Measurements from ENCODE around the gene FETUB. TPM values are rescaled to one million over a fixed set of nuclear protein-coding genes. Genes with fewer than 3 reads are reported as not detected.

FETUB gene
- polyA plus RNA-seq, 3 donors: not detected

GRCh38 chr3:186609247-186609868, 30.8 kb upstream of the FETUB start:
- no peaks in the 10 kb centered on the region for H4K20me1 ChIP-seq (ENCODE audit: insufficient read depth, low read length)
- Mint-ChIP-seq H3K36me3 (no peaks in the 10 kb centered on the region), H3K4me1 (peaks cover 1% of the 10 kb centered on the region), H3K27me3 (ENCODE audit: low read depth in 3 of 3) (peaks cover 9 to 18% (median 16%) of the 10 kb centered on the region in 3 donors), H3K9me3 (peaks cover 0 to 2% (median 0%) of the 10 kb centered on the region in 7 donors), H3K4me3 (no peak overlapping the region), H3K27ac (no peak overlapping the region)
- no peak overlapping the region for H3K4me2 ChIP-seq (replicated peaks; ENCODE audit: extremely low read depth, low read length, poor library complexity, severe bottlenecking)
- H2AFZ ChIP-seq (ENCODE audit: insufficient read depth, low read depth, low read length, poor library complexity, severe bottlenecking): no peak overlapping the region
- no peak overlapping the region for H3K27ac ChIP-seq (ENCODE audit: low read depth in 1 of 2, low read length in 2 of 2)
- intact Hi-C loops (cut with micrococcal nuclease): no loop called here
- TF ChIP-seq, protein P1, sequence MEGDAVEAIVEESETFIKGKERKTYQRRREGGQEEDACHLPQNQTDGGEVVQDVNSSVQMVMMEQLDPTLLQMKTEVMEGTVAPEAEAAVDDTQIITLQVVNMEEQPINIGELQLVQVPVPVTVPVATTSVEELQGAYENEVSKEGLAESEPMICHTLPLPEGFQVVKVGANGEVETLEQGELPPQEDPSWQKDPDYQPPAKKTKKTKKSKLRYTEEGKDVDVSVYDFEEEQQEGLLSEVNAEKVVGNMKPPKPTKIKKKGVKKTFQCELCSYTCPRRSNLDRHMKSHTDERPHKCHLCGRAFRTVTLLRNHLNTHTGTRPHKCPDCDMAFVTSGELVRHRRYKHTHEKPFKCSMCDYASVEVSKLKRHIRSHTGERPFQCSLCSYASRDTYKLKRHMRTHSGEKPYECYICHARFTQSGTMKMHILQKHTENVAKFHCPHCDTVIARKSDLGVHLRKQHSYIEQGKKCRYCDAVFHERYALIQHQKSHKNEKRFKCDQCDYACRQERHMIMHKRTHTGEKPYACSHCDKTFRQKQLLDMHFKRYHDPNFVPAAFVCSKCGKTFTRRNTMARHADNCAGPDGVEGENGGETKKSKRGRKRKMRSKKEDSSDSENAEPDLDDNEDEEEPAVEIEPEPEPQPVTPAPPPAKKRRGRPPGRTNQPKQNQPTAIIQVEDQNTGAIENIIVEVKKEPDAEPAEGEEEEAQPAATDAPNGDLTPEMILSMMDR (IDR thresholded peaks at IDR 0.05): no peak
- no peaks in the 10 kb centered on the region for H3K4me1 ChIP-seq (ENCODE audit: control insufficient read depth in 1 of 2, insufficient read depth in 2 of 2, low read length in 2 of 2)
- WGBS (ENCODE audit: insufficient coverage): 78% methylated on average over 3 of the region's 8 CpGs
- H3K9ac ChIP-seq (ENCODE audit: insufficient read depth, low read length, poor library complexity, severe bottlenecking): no peak overlapping the region
- no peaks in the 10 kb centered on the region for H3K36me3 ChIP-seq (replicated peaks in 1 of 2; ENCODE audit: control insufficient read depth in 1 of 2, insufficient read depth in 2 of 2, low read length in 2 of 2)
- no peak for DNase-seq
- no peak overlapping the region for H3K4me3 ChIP-seq (replicated peaks in 1 of 3; ENCODE audit: low read depth in 2 of 3, low read length in 3 of 3)
- H3K79me2 ChIP-seq (ENCODE audit: insufficient read depth, low read length): no peaks in the 10 kb centered on the region
- no peaks in the 10 kb centered on the region for H3K9me3 ChIP-seq (replicated peaks in 1 of 2; ENCODE audit: control insufficient read depth in 1 of 2, insufficient read depth in 1 of 2, low read length in 2 of 2)
- H3K27me3 ChIP-seq (ENCODE audit: control insufficient read depth in 2 of 2, insufficient read depth in 2 of 2, low read length in 2 of 2): peaks cover 4 to 11% of the 10 kb centered on the region in 2 donors

DNA sequence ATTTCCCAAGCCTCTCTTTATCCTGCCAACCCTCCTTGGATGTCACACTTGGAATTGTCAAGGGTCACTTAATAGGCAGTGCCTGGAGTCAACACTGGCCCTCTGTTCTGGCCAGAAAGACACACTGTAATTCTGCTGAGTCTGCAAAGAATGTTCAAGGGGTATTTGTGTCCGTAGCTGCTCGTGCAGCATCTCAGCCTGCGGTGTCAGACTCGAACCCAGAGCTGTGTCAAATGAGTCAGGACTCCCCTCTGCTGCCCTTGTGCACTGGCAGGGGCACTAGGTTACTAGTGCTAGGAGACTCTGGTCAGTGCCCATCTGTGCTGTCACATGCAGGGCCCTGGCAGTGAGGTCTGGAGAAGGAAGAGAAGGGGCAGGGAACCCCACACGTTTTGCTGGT, 28.1 kb upstream of the FETUB start:
- Histone ChIP-seq H3K9me3 (replicated peaks in 1 of 2; ENCODE audit: control insufficient read depth in 1 of 2, insufficient read depth in 1 of 2, low read length in 2 of 2) (no peaks in the 10 kb centered on the region), H4K20me1 (ENCODE audit: insufficient read depth, low read length) (no peaks in the 10 kb centered on the region), H3K27ac (ENCODE audit: low read depth in 1 of 2, low read length in 2 of 2) (no peak overlapping the region), H2AFZ (ENCODE audit: insufficient read depth, low read depth, low read length, poor library complexity, severe bottlenecking) (no peak overlapping the region), H3K4me2 (replicated peaks; ENCODE audit: extremely low read depth, low read length, poor library complexity, severe bottlenecking) (no peak overlapping the region), H3K4me3 (replicated peaks in 1 of 3; ENCODE audit: low read depth in 2 of 3, low read length in 3 of 3) (no peak overlapping the region), H3K4me1 (ENCODE audit: control insufficient read depth in 1 of 2, insufficient read depth in 2 of 2, low read length in 2 of 2) (peaks cover 4 to 6% of the 10 kb centered on the region in 2 donors), H3K27me3 (ENCODE audit: control insufficient read depth in 2 of 2, insufficient read depth in 2 of 2, low read length in 2 of 2) (peaks cover 8 to 22% of the 10 kb centered on the region in 2 donors), H3K9ac (ENCODE audit: insufficient read depth, low read length, poor library complexity, severe bottlenecking) (no peak overlapping the region), H3K79me2 (ENCODE audit: insufficient read depth, low read length) (no peaks in the 10 kb centered on the region), H3K36me3 (replicated peaks in 1 of 2; ENCODE audit: control insufficient read depth in 1 of 2, insufficient read depth in 2 of 2, low read length in 2 of 2) (no peaks in the 10 kb centered on the region)
- WGBS (ENCODE audit: insufficient coverage): 95% methylated on average over 4 of the region's 5 CpGs
- no peak for DNase-seq
- intact Hi-C loops (cut with micrococcal nuclease): loop anchor here in 1 of 2 donors (10.0 kb wide), 1 partner anchor 627 kb away; no protein-coding TSS in a partner anchor
- H3K9me3 Mint-ChIP-seq: peaks cover 0 to 2% (median 0%) of the 10 kb centered on the region in 7 donors
- H3K36me3 Mint-ChIP-seq: no peaks in the 10 kb centered on the region
- TF ChIP-seq, protein P1 (IDR thresholded peaks at IDR 0.05): no peak
- H3K27me3 Mint-ChIP-seq (ENCODE audit: low read depth in 3 of 3): peaks cover 18 to 30% (median 23%) of the 10 kb centered on the region in 3 donors
- peaks cover 12% of the 10 kb centered on the region for H3K4me1 Mint-ChIP-seq
- H3K4me3 Mint-ChIP-seq: no peak overlapping the region
- H3K27ac Mint-ChIP-seq: no peak overlapping the region

Data from CD14-positive monocyte (primary cell).